Erythroblast (primary cell): ENCODE data around the gene TAAR9.
"Not testable (repeated sequence)": the region's sequence is repeated elsewhere in the genome, so short reads cannot be mapped to it uniquely, and the experiment has no call there.

Experiments used
- GATA1 ChIP-seq: IDR thresholded peaks from 2 replicates; pipeline ENCODE4 v1.6.1; 2011; ENCODE audit warnings: low read depth, mild to moderate bottlenecking, control low read depth, low read length, moderate library complexity
- POLR2A ChIP-seq: IDR thresholded peaks from 2 replicates; pipeline ENCODE4 v1.6.1; 2011; ENCODE audit warnings: mild to moderate bottlenecking, low read length

DNA sequence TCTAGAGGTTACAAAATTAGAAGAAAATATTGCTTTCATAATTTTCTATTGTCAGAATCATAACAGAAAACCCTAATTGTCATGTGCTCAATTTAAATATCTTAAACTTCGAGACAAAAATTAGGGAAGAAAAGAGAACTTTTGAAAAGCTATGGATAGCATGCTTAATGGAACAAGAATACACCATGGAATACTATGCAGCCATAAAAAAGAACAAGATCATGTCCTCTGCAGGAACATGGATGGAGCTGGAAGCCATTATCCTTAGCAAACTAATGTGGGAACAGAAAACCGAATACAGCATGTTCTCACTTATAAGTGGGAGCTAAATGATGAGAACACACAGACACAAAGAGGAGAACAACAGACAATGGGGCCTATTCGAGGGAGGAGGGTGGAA, 22.0 kb downstream of the TAAR9 start:
- not testable (repeated sequence) for TF ChIP-seq GATA1, POLR2A
